Uterus (tissue), 4 donors: ENCODE data around the gene PCNX1. TPM values are rescaled to one million over a fixed set of nuclear protein-coding genes. Genes with fewer than 3 reads are reported as not detected.

Experiments
- DNase-seq, 2 donors: peaks; one replicate each; pipeline ENCODE4 v3.0.0-alpha.2; 2019 to 2020
- H3K27ac ChIP-seq, 2 donors: fragments of 200-600 bp; sonication (generic); 1 replicate in 1 of 2; 2 replicates in 1 of 2; pipeline ENCODE4 v1.5.1; 2016 to 2018
- H3K27me3 ChIP-seq, 2 donors: fragments of 200-600 bp; sonication (generic); one replicate each; pipeline ENCODE4 v1.5.1; 2018 to 2019; ENCODE audit warnings: control low read depth in 1 of 2
- H3K36me3 ChIP-seq, 2 donors: fragments of 200-600 bp; sonication (generic); one replicate each; pipeline ENCODE4 v1.5.1; 2019; ENCODE audit warnings: control low read depth in 1 of 2
- H3K4me1 ChIP-seq, 2 donors: fragments of 200-600 bp; sonication (generic); one replicate each; pipeline ENCODE4 v1.5.1; 2018 to 2019; ENCODE audit warnings: control low read depth in 1 of 2
- H3K4me3 ChIP-seq, 2 donors: fragments of 200-600 bp; sonication (generic); 1 replicate in 1 of 2; 2 replicates in 1 of 2; pipeline ENCODE4 v1.5.1; 2018 to 2019; ENCODE audit warnings: mild to moderate bottlenecking in 1 of 2
- H3K9me3 ChIP-seq, 2 donors: fragments of 200-600 bp; sonication (generic); one replicate each; pipeline ENCODE4 v1.5.1; 2019; ENCODE audit warnings: control low read depth in 1 of 2
- CTCF ChIP-seq, 4 experiments: fragments of 200-600 bp in 2 of 4; fragments of 450-650 bp in 2 of 4; sonication (generic) in 2 of 4; IDR thresholded peaks; one replicate each; pipeline ENCODE4 v1.5.1; 2016 to 2019; ENCODE audit warnings: antibody characterized with exemption in 4 of 4, mild to moderate bottlenecking in 2 of 4, moderate library complexity in 1 of 4
- POLR2A ChIP-seq, 2 donors: fragments of 450-650 bp; IDR thresholded peaks; one replicate each; pipeline ENCODE4 v1.6.1; 2016; ENCODE audit warnings: antibody characterized with exemption in 2 of 2, mild to moderate bottlenecking in 1 of 2, moderate library complexity in 1 of 2
- intact Hi-C: fragments of 100-400 bp; cut with DNase I; formaldehyde crosslinking; loops from one replicate; pipeline ENCODE4 v1.15.1; 2023; ENCODE audit warnings: low total_unique reads
- total RNA-seq, 4 donors: library from RNA; depleted of rRNA in 3 of 4; stranded (reverse); fragments of >200 nt in 3 of 4; gene quantifications; one replicate each; pipeline versions ENCODE4 v1.1.0 to v1.2.4, GENCODE V29; 2014 to 2023
- donor health status: DM: yes; HTN: yes; CAD: no.

PCNX1 gene
- total RNA-seq, 4 donors from 2014 or later, result 34.6 to 112 (median 90.3) TPM

- DNase-seq, result no peak
- intact Hi-C loops, result no loop called here
Observed at GRCh38 chr14:71056168-71056567, 148.9 kb downstream of the PCNX1 start.

GRCh38 chr14:71060274-71060673, 153.0 kb downstream of the PCNX1 start:
- no peaks in the 10 kb centered on the region for H3K9me3 ChIP-seq
- H3K4me1 ChIP-seq, result no peaks in the 10 kb centered on the region
- H3K36me3 ChIP-seq, result no peaks in the 10 kb centered on the region
- intact Hi-C loops, result no loop called here
- TF ChIP-seq CTCF (IDR thresholded peaks at IDR 0.05) (no peak), POLR2A (IDR thresholded peaks at IDR 0.05) (no peak)
- H3K27ac ChIP-seq, result no peak overlapping the region
- H3K27me3 ChIP-seq, result no peaks in the 10 kb centered on the region
- DNase-seq, result no peak
- H3K4me3 ChIP-seq, result no peak overlapping the region

More at GRCh38 chr14:71056168-71056567, 148.9 kb downstream of the PCNX1 start:
- Histone ChIP-seq H3K27me3 (no peaks in the 10 kb centered on the region), H3K4me1 (no peaks in the 10 kb centered on the region), H3K27ac (no peak overlapping the region), H3K9me3 (no peaks in the 10 kb centered on the region), H3K36me3 (no peaks in the 10 kb centered on the region), H3K4me3 (no peak overlapping the region)
- TF ChIP-seq POLR2A (IDR thresholded peaks at IDR 0.05), result no peak
- TF ChIP-seq CTCF (IDR thresholded peaks at IDR 0.05), result no peak

GRCh38 chr14:71060825-71061455, 153.7 kb downstream of the PCNX1 start:
- intact Hi-C loops, result no loop called here
- TF ChIP-seq POLR2A (IDR thresholded peaks at IDR 0.05) (no peak), CTCF (IDR thresholded peaks at IDR 0.05) (no peak)

GRCh38 chr14:71061458-71061857, 154.2 kb downstream of the PCNX1 start:
- Histone ChIP-seq H3K27me3 (no peaks in the 10 kb centered on the region), H3K9me3 (no peaks in the 10 kb centered on the region), H3K27ac (no peak overlapping the region), H3K4me1 (no peaks in the 10 kb centered on the region), H3K36me3 (no peaks in the 10 kb centered on the region), H3K4me3 (no peak overlapping the region)
- intact Hi-C loops, result no loop called here
- no peak for TF ChIP-seq CTCF (IDR thresholded peaks at IDR 0.05)
- TF ChIP-seq POLR2A (IDR thresholded peaks at IDR 0.05), result no peak
- no peak for DNase-seq

More at GRCh38 chr14:71060825-71061455, 153.7 kb downstream of the PCNX1 start:
- Histone ChIP-seq H3K36me3 (no peaks in the 10 kb centered on the region), H3K4me1 (no peaks in the 10 kb centered on the region), H3K9me3 (no peaks in the 10 kb centered on the region), H3K27me3 (no peaks in the 10 kb centered on the region), H3K27ac (no peak overlapping the region), H3K4me3 (no peak overlapping the region)
- DNase-seq, result no peak

GRCh38 chr14:71062581-71063303, 155.5 kb downstream of the PCNX1 start:
- Histone ChIP-seq H3K9me3 (no peaks in the 10 kb centered on the region), H3K27ac (no peak overlapping the region), H3K36me3 (no peaks in the 10 kb centered on the region), H3K27me3 (no peaks in the 10 kb centered on the region), H3K4me3 (no peak overlapping the region), H3K4me1 (no peaks in the 10 kb centered on the region)
- no peak for DNase-seq
- TF ChIP-seq POLR2A (IDR thresholded peaks at IDR 0.05) (no peak), CTCF (IDR thresholded peaks at IDR 0.05) (no peak)
- intact Hi-C loops, result no loop called here
